NT2/D1 (cell line): ENCODE data around the gene DSG2.

Experiments used
- SUZ12 ChIP-seq: IDR thresholded peaks from 2 replicates; pipeline ENCODE4 v1.6.1; 2011; ENCODE audit not compliant: insufficient read length, insufficient read depth; ENCODE audit errors: extremely low read depth
- YY1 ChIP-seq: IDR thresholded peaks from 2 replicates; pipeline ENCODE4 v1.6.1; 2011; ENCODE audit not compliant: insufficient read length, insufficient read depth

DNA sequence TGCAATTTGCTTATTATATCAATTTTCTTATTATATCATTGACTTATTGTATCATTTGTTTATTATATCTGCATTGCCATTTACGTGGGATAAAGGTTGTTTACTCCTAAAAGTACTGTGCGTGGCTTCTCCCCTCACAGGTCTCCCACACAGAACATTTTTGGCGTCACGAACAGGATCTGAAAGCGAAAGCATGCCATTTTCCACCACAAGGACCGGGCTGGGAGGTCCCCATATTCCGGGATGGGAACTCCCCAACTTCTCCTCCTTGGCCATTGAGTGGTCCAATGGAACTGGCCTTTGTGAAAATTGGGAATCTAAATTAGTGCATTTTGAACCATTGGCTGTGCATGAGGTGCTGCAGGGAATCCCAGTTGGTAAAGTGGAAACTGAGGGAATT lies 4.8 kb upstream of the DSG2 start:
- TF ChIP-seq SUZ12 (no peak), YY1 (no peak)
